ENCODE measurements around the gene ATP8B4. TPM values are rescaled to one million over a fixed set of nuclear protein-coding genes. Genes with fewer than 3 reads are reported as not detected.

Gene ATP8B4, protein sequence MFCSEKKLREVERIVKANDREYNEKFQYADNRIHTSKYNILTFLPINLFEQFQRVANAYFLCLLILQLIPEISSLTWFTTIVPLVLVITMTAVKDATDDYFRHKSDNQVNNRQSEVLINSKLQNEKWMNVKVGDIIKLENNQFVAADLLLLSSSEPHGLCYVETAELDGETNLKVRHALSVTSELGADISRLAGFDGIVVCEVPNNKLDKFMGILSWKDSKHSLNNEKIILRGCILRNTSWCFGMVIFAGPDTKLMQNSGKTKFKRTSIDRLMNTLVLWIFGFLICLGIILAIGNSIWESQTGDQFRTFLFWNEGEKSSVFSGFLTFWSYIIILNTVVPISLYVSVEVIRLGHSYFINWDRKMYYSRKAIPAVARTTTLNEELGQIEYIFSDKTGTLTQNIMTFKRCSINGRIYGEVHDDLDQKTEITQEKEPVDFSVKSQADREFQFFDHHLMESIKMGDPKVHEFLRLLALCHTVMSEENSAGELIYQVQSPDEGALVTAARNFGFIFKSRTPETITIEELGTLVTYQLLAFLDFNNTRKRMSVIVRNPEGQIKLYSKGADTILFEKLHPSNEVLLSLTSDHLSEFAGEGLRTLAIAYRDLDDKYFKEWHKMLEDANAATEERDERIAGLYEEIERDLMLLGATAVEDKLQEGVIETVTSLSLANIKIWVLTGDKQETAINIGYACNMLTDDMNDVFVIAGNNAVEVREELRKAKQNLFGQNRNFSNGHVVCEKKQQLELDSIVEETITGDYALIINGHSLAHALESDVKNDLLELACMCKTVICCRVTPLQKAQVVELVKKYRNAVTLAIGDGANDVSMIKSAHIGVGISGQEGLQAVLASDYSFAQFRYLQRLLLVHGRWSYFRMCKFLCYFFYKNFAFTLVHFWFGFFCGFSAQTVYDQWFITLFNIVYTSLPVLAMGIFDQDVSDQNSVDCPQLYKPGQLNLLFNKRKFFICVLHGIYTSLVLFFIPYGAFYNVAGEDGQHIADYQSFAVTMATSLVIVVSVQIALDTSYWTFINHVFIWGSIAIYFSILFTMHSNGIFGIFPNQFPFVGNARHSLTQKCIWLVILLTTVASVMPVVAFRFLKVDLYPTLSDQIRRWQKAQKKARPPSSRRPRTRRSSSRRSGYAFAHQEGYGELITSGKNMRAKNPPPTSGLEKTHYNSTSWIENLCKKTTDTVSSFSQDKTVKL
- total RNA-seq (1 to 10 TPM; 4.5 to 8.1 TPM), polyA plus RNA-seq (ENCODE audit: insufficient read length in 6 of 6) (1 to 10 TPM; 2.1 to 3.1 (median 2.5) TPM)
- long read RNA-seq, donor 1, result 0 reads
- long read RNA-seq, donor 2, result 0 reads
- long read RNA-seq, donor 3, result 0 reads
- long read RNA-seq, donor 4, partial matches to known transcripts, result 1 of 2 reads
- long read RNA-seq, donor 4, other reads (novel, unspliced or antisense), result 1 of 2 reads
- long read RNA-seq, donor 5, result 0 reads
- long read RNA-seq, donor 6, result 0 reads
- long read RNA-seq, donor 7, result 0 reads
- long read RNA-seq, donor 8, result 0 reads
- long read RNA-seq, donor 9, result 0 reads
- long read RNA-seq, donor 10, result 0 reads
- long read RNA-seq, donor 11, result 0 reads
- long read RNA-seq, donor 12, partial matches to known transcripts, result 10 of 10 reads
- long read RNA-seq, donor 12, other reads (novel, unspliced or antisense), result 0 of 10 reads

DNA sequence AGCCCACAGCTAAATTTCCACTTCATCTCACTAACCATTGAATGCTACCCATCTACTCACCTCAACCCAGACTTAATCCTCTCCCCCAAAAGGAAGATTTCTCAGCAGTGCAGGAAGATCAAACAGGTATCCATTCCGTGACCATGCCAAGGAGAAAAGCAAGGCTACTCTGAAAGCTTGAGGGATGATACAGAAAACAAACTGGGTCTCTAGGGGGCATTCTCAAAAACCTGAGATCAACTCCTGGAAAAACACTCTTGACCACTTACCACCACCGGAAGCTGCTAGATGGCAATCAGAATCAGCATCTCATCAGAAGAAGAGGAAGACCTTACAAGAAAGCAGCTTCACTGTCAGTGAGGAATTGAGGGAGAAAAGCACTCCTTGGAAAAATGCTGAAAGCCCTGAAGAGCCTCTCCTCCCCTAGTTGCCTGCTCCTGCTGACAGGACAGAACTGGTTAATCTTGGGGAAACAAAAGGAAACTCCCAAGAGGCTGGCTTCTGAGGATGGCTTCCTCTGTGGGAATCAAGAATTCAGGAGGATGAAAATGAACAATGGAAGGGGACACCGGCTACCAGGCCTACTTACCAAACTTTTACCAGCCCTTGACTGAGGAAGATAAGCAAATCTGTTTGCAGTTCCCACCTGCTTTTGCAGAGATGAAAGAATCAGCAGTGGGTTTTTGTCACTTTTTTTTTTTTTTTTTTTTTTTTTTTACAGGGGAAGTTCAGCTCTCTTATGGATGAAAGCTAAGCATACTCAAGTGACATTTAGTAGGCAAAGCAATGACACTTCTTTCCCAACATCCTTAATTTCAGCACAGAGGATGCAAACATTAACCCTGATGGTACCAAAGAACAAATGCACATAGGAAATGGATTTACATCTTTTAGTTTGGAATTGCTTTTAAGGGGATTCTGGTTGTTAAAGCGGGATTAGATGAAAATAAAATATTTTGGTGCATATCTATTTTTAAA lies at the start of gene ATP8B4:
Gene ATP8B4 (minus strand): TSS at position 171 of the 978 bp plus-strand sequence. CDS start 12,267 bp downstream, outside the sequence.
- intact Hi-C loops (cut with DNase I), result no loop called here
- TF ChIP-seq, protein P1, sequence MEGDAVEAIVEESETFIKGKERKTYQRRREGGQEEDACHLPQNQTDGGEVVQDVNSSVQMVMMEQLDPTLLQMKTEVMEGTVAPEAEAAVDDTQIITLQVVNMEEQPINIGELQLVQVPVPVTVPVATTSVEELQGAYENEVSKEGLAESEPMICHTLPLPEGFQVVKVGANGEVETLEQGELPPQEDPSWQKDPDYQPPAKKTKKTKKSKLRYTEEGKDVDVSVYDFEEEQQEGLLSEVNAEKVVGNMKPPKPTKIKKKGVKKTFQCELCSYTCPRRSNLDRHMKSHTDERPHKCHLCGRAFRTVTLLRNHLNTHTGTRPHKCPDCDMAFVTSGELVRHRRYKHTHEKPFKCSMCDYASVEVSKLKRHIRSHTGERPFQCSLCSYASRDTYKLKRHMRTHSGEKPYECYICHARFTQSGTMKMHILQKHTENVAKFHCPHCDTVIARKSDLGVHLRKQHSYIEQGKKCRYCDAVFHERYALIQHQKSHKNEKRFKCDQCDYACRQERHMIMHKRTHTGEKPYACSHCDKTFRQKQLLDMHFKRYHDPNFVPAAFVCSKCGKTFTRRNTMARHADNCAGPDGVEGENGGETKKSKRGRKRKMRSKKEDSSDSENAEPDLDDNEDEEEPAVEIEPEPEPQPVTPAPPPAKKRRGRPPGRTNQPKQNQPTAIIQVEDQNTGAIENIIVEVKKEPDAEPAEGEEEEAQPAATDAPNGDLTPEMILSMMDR (IDR thresholded peaks at IDR 0.05), result no peak
- no peak within 1 kb of the TSS for H3K4me3 ChIP-seq
- H3K4me1 ChIP-seq, result peaks cover 0 to 47% of the 10 kb centered on the region in 2 donors
- no peak for DNase-seq
- peaks cover 0 to 7% of the 10 kb centered on the region in 2 donors for H3K9me3 ChIP-seq
- no peaks in the 10 kb centered on the region for H3K36me3 ChIP-seq
- ATAC-seq, result no peak
- H3K27me3 ChIP-seq, result no peaks in the 10 kb centered on the region
- H3K27ac ChIP-seq, result peak within 1 kb of the TSS in 1 of 2 donors; percentile 76

DNA sequence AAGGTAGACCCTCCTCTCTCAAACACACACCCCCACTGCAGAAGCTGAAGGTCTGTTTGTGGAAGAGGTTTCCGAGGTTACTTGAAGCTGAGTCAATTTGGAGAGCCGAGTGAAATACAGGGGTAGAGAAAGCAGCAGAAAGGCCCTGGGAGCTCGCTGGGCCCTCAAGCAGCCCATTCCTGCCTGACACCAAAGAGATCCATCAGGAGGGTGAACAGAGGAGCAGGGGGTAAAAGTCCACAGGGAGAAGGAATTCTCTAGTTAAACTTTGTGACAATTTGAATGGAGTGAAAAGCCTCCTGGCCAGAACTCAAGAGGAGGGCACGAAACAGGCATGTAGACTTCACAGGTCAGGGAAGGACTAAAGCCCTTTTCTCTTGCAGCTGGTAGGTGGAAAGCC lies 49.3 kb upstream of the ATP8B4 start:
- DNase-seq (no peak), ATAC-seq (no peak)
- H3K4me3 ChIP-seq, result no peak overlapping the region
- TF ChIP-seq, protein P1 (IDR thresholded peaks at IDR 0.05), result no peak
- intact Hi-C loops (cut with DNase I), result no loop called here
- no peaks in the 10 kb centered on the region for H3K9me3 ChIP-seq
- H3K27me3 ChIP-seq, result no peaks in the 10 kb centered on the region
- H3K36me3 ChIP-seq, result no peaks in the 10 kb centered on the region
- no peaks in the 10 kb centered on the region for H3K4me1 ChIP-seq
- H3K27ac ChIP-seq, result no peak overlapping the region

DNA sequence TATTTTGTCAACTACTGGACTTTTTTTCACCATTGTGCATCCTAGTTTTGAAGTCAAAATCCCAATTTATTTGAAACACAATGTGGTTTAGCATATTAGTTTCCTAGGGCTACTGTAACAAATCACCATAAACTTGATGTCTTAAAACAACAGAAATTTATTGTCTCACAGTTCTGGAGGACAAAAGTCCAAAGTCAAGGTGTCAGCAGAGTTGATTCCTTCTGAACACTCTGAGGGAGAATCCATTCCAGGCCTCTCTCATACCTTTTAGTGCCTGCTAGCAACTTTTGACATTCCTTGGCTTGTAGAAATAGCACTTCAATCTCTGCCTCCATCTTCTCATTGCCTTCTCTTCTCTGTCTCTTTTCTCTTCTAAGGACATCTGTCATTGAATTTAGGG lies 48.1 kb upstream of the ATP8B4 start:
- no peak for ATAC-seq
- Histone ChIP-seq H3K4me3 (no peak overlapping the region), H3K27me3 (no peaks in the 10 kb centered on the region), H3K27ac (no peak overlapping the region), H3K36me3 (no peaks in the 10 kb centered on the region), H3K9me3 (no peaks in the 10 kb centered on the region), H3K4me1 (no peaks in the 10 kb centered on the region)
- intact Hi-C loops (cut with DNase I), result no loop called here
- TF ChIP-seq, protein P1 (IDR thresholded peaks at IDR 0.05), result no peak
- no peak for DNase-seq

DNA sequence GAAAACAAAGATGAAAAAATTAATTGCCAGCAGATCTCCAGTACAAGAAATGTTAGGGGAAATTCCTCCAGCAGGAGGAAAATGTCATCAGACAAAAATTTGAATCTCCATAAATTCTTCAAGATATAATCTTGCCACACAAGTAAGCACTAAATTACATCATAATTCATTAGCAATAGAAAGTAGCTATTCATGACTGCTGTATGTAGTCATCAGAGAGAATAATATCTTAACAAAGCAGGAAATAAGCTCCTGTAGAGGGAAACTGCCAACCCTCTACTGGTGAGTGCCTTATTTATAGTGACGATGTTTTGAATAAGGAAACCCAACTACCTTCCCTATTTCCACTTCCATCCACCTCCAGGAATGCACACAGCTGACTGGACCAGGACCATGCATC lies 47.2 kb upstream of the ATP8B4 start:
- TF ChIP-seq, protein P1 (IDR thresholded peaks at IDR 0.05), result no peak
- DNase-seq (no peak), ATAC-seq (peak; percentile 52)
- no peaks in the 10 kb centered on the region for H3K4me1 ChIP-seq
- H3K4me3 ChIP-seq, result no peak overlapping the region
- intact Hi-C loops (cut with DNase I), result no loop called here
- no peaks in the 10 kb centered on the region for H3K9me3 ChIP-seq
- H3K27me3 ChIP-seq, result no peaks in the 10 kb centered on the region
- no peaks in the 10 kb centered on the region for H3K36me3 ChIP-seq
- no peak overlapping the region for H3K27ac ChIP-seq

All from left lung (tissue), 14 donors.